K562 (cell line): ENCODE results near the gene DDX11. TPM values are rescaled to one million over a fixed set of nuclear protein-coding genes. Genes with fewer than 3 reads are reported as not detected.

Experiments used
- ELF1 ChIP-seq: fragments of 200-800 bp; sonication (Bioruptor generic); IDR thresholded peaks from 2 replicates; pipeline ENCODE4 v1.6.1; 2016; ENCODE audit warnings: missing genetic modification characterization, missing compliant biosample characterization
- ETV1 ChIP-seq: fragments of 450-650 bp; conservative IDR thresholded peaks from 2 replicates; pipeline ENCODE4 v1.6.1; 2016; ENCODE audit warnings: missing genetic modification characterization, control low read depth, low read depth, missing compliant biosample characterization
- KDM5B ChIP-seq: fragments of 200-600 bp; sonication (generic); IDR thresholded peaks from 2 replicates; pipeline ENCODE4 v1.6.1; 2012; ENCODE audit warnings: low read depth, mild to moderate bottlenecking, moderate library complexity, low read length, control low read depth, inconsistent platforms; ENCODE audit not compliant: insufficient replicate concordance
- PHF8 ChIP-seq: fragments of 200-600 bp; sonication (generic); IDR thresholded peaks from 2 replicates; pipeline ENCODE4 v1.6.1; 2012; ENCODE audit warnings: mixed run types, mild to moderate bottlenecking, inconsistent platforms, low read length, moderate library complexity, borderline replicate concordance
- POLR2B ChIP-seq: fragments of 450-650 bp; IDR thresholded peaks from 2 replicates; pipeline ENCODE4 v1.6.1; 2018; ENCODE audit warnings: low read depth; ENCODE audit not compliant: partially characterized antibody
- POLR2H ChIP-seq: IDR thresholded peaks from 2 replicates; pipeline ENCODE4 v1.6.1; 2016; ENCODE audit warnings: missing genetic modification characterization, low read depth, mild to moderate bottlenecking, control low read depth, missing compliant biosample characterization, moderate library complexity
- SP1 ChIP-seq: sonication (generic); formaldehyde crosslinking; IDR thresholded peaks from 2 replicates; pipeline ENCODE4 v1.8.1; 2022; ENCODE audit warnings: mild to moderate bottlenecking, missing genetic modification reagents
- TAF9B ChIP-seq: fragments of 450-650 bp; IDR thresholded peaks from 2 replicates; pipeline ENCODE4 v1.6.1; 2018; ENCODE audit warnings: mild to moderate bottlenecking; ENCODE audit not compliant: partially characterized antibody
- VEZF1 ChIP-seq: fragments of 200-800 bp; sonication (Bioruptor generic); IDR thresholded peaks from 2 replicates; pipeline ENCODE4 v1.6.1; 2017; ENCODE audit warnings: missing genetic modification characterization, missing compliant biosample characterization
- ZBTB11 ChIP-seq, 3 experiments: fragments of 200-800 bp in 1 of 3; fragments of 250-450 bp in 1 of 3; fragments of 450-650 bp in 1 of 3; sonication (Bioruptor Pico) in 1 of 3; sonication (Bioruptor generic) in 1 of 3; formaldehyde crosslinking in 1 of 3; IDR thresholded peaks; 2 replicates each; pipeline versions ENCODE4 v1.6.1 to v1.8.0; 2016 to 2022; ENCODE audit warnings: mild to moderate bottlenecking in 2 of 3, missing genetic modification characterization in 2 of 3, missing compliant biosample characterization in 1 of 3, moderate library complexity in 1 of 3
- ZEB2 ChIP-seq: fragments of 450-650 bp; IDR thresholded peaks from 2 replicates; pipeline ENCODE4 v1.6.1; 2016
- ZNF589 ChIP-seq: fragments of 200-800 bp; sonication (Bioruptor generic); IDR thresholded peaks from 2 replicates; pipeline ENCODE4 v1.6.1; 2016; ENCODE audit warnings: low read depth, missing genetic modification characterization, missing compliant biosample characterization
- polyA plus RNA-seq, 8 experiments: library from polyadenylated mRNA; depleted of rRNA in 4 of 8; stranded (reverse) in 5 of 8; unstranded in 3 of 8; fragments of >200 nt; fragmentation: Nextera tagmentation in 2 of 8; fragmentation: Illumina TruSeq in 1 of 8; extraction: Ambion mirVana in 2 of 8; extraction: Trizol in 1 of 8; gene quantifications; 2 replicates each; pipeline versions ENCODE4 v1.2.1 to v1.2.3, GENCODE V29; 2011 to 2014; ENCODE audit warnings: inconsistent platforms in 1 of 8, missing spikeins in 1 of 8
- total RNA-seq, 7 experiments: library from RNA; depleted of rRNA in 6 of 7; stranded (reverse); fragments of >200 nt in 6 of 7; fragmentation: Illumina TruSeq in 2 of 7; extraction: Trizol in 2 of 7; gene quantifications; 2 replicates each; pipeline versions ENCODE4 v1.2.1 to v1.2.3, GENCODE V29; 2011 to 2021; ENCODE audit warnings: low replicate concordance in 1 of 7

The DDX11 gene
- total and polyA plus RNA-seq, 9 of the 15 experiments (the other 6 are each of a cell fraction or from before 2014, with no cell fraction given), result 3.6 to 93.2 (median 42.5) TPM

- TF ChIP-seq ZNF589 (CRISPR knock-in tag) (0 out of 2 replicates have a peak, but pooled peaks have one; percentile 44), PHF8 (peak; percentile 56; the same call in 1 of the 2 replicates), TAF9B (peak; percentile 52), POLR2H (tag) (peak; percentile 53; the same call in 1 of the 2 replicates), ZEB2 (peak; percentile 68), POLR2B (peak; percentile 51), SP1 (CRISPR knock-in tag) (peak; percentile 49), ZBTB11 (CRISPR knock-in tag; IDR thresholded peaks at IDR 0.05) (peak in 2 of 3 experiments; percentile 54 to 92; a peak in 2 of 6 replicates), VEZF1 (peak; percentile 67), KDM5B (peak; percentile 57), ELF1 (tag) (peak; percentile 76), ETV1 (tag) (peak; percentile 39; the same call in 1 of the 2 replicates)
Observed at GRCh38 chr12:31073527-31074332, at the start of gene DDX11 (continued).
